Activated CD4-positive, alpha-beta T cell treated with anti-CD3 and anti-CD28 coated beads for 1 hour (primary cell): ENCODE measurements around the gene FRMD3.

Experiments used
- DNase-seq: peaks from one replicate; pipeline ENCODE4 v3.0.0-alpha.2; 2020

FRMD3 gene

GRCh38 chr9:83538172-83538889 is at the start of gene FRMD3:
Gene FRMD3, minus strand, starts transcription at chr9:83538401. Its CDS starts 170 bp downstream, at chr9:83538231.
- DNase-seq = no peak

DNA sequence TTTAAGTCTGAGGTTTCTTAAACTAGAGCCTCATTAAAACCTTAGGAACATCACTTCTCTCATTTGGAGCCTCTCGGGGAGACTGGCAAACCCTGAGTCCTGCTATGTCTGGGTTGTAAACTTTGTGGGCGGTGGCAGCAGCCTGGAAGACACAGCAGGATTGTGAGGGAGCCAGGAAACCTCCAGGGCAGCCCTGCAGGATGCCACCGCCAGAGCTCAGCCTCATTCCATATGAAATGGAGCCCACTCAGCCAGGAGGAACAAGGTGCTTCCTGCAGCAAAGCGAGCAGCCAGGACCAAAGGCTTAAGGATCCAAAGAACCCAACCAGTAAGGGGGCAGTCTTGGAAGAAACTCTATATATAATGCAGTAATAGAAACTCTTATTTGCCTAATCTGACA is 46.8 kb upstream of the FRMD3 start:
- no peak for DNase-seq

DNA sequence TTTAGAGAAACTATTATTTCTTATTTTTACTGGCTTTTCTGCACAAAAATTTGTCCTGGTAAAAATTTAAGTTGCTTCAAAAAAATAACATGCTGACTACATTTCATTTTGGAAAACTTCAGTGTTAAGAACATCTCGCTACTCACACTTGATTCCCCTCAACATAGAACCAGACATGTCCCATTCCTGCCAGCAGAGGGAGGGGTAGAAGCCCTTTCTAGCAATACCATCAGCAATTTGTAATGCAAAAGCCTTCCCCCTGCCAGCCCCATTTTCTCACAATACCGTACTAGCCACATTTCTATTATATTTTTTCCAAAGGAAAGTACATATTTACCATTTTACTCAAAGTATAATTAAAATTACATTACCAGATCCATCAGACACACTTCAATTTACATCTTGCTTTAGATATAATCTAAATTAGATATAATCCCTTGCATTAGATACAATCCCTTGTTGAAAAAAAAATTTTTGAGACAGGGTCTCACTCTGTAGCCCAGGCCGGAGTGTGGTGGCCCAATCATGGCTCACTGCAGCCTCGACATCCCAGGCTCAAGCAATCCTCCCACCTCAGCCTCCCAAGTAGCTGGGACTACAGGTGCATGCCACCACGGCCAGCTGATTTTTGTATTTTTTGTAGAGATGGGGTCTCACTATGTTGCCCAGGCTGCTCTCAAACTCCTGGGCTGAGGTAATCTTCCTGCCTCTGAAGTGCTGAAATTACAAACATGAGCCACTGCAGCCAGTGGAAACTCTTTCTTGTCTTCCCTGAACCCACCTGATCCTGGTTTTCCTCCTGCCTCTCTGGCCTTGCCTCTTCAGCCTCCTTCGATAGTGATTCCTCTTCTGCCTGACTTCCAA is 45.2 kb upstream of the FRMD3 start:
- DNase-seq = no peak

GRCh38 chr9:83582029-83582428 is 43.8 kb upstream of the FRMD3 start:
- DNase-seq = no peak

DNA sequence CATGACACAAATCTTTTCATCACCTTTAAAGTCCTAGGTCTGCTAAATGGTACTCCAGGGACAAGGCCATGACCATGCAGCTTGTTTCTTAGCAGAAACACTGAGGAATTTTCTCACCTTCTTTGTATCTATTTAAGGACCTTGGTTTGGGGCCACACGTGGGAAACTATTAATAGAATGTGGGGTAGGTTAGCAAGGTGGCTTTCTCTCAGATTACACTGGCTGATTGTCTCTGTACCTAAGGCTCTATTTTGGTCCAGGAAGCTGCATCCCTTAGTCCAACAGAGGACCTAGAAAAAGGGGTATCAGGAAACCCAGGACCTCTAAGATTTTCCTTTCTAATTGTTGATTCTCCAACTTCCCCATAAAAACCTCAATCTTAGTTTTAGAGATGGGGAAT is 36.3 kb upstream of the FRMD3 start:
- no peak for DNase-seq

GRCh38 chr9:83572524-83572923 is 34.3 kb upstream of the FRMD3 start:
- DNase-seq = no peak

DNA sequence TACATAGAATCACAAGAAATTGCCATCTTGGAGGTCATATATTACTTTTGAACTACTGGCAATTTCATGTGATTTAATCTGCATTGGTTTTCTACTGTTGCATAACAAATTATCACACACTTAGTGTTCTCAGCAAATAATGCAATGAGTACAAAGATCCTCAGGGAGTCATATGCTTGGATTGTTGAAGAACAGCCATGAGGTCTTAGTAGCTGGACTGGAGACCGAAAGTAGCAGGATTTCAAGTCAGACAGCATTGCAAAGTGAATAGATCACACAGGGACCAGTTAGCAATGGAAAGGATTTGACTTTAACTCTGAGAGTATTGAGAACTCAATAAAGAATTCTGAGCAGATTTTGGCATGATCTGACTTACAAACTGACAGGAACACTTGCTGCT is 32.2 kb upstream of the FRMD3 start:
- DNase-seq = no peak

- DNase-seq = no peak
These were observed 31.1 kb upstream of the FRMD3 start for GRCh38 chr9:83569326-83569725.

- DNase-seq = no peak
These were observed 25.2 kb upstream of the FRMD3 start for GRCh38 chr9:83563360-83563759.

DNA sequence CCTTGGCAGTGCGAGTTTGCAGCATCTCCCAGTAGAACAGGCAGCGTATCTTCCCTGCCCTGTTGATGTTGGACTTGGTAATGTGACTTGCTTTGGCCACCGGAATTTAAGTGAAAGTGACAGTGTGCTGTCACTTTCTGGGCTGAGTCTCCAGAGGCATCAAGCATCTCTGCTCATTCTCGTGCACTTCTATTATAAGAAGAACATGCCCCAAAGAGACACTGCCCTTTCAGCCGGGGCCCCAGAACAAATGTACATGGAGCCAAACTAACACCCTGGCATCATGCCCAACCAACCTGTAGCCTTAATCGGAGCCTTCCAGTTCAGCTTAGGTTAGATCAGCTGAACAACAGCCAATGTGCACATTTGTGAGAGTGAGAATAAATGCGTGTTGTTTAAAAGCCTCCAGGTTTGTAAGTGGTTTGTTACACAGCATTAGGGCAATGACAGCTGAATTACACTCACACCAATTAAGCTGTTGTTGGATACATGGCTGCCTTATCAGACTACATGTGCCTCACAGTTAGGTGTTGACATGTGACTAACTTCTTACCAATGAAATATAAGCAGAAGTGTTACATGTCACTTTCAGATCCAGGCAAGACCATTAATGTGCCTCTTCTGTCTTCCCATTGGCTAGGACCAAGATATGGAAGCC is 22.1 kb upstream of the FRMD3 start:
- DNase-seq = no peak

GRCh38 chr9:83557771-83558170 is 19.6 kb upstream of the FRMD3 start:
- DNase-seq = no peak

- DNase-seq = no peak
These were observed 19.1 kb upstream of the FRMD3 start for GRCh38 chr9:83557317-83557716.

DNA sequence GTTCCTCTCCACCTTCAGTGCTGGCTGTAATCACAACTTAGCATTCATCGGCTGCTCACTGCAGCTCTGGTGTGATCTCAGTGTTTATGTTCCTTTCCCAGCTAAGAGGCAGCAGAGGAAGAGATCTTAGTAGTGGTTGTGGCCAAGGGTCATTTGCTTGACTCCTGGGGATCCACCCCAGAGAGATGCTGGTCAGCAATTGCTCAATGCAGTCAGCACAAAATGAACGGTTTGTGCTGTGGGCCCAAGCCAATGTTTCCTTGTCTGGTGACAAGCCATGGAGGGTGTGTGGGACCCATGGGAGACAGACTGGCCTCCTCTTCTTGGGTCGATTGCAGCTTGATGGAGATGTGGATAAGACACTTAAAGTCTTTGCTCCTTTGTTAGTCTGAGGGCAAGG is 16.1 kb upstream of the FRMD3 start:
- no peak for DNase-seq

DNA sequence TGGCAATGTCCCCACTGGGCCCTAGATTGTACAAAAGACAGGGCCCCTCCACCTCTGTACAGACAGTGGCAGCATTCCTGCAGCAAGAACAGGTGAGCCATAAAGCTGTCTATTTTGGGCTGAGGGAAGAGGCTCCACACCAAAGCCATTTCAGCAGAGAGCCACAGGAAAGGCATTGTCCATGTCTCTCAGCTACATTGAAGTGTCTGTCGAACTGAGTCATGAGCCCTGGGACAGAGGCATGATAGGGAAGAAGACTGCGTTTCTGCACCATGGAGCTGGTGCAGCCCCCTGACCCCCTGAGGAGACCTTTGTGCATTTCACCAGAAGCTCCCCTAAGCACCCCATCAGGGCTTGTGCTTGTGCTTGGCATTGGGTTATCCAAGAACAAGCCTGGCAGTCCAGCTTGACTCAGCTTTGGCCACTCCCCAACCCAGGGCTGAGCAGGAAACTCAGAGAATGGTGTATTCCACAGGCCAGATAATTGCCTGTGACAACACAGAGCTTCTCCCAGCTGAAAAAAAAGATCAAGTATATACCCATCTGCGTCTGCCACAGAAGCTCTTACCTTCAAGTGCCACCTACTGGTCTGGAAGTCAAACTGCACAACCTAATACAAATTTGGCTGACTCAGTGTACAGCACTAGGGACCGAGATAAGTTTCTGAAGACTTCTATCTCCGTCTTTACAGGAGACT is 5.9 kb upstream of the FRMD3 start:
- no peak for DNase-seq

DNA sequence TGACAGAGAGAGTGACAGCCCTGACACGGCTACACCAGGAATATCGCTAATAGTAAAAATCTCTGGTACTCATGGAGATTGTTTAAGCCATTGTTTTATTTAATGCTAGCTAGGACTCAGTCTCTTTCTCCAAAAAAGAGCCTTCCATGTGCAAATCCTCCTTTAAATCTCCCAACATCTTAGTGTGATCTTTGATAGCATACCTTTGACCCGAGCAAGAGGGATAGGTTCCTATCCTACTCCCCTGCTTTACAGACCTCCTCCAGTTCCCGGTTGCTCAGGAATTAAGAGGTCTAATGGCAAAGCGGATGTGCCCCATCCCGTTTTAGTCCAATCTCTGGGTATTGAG is 663 bp upstream of the FRMD3 start:
- no peak for DNase-seq

DNA sequence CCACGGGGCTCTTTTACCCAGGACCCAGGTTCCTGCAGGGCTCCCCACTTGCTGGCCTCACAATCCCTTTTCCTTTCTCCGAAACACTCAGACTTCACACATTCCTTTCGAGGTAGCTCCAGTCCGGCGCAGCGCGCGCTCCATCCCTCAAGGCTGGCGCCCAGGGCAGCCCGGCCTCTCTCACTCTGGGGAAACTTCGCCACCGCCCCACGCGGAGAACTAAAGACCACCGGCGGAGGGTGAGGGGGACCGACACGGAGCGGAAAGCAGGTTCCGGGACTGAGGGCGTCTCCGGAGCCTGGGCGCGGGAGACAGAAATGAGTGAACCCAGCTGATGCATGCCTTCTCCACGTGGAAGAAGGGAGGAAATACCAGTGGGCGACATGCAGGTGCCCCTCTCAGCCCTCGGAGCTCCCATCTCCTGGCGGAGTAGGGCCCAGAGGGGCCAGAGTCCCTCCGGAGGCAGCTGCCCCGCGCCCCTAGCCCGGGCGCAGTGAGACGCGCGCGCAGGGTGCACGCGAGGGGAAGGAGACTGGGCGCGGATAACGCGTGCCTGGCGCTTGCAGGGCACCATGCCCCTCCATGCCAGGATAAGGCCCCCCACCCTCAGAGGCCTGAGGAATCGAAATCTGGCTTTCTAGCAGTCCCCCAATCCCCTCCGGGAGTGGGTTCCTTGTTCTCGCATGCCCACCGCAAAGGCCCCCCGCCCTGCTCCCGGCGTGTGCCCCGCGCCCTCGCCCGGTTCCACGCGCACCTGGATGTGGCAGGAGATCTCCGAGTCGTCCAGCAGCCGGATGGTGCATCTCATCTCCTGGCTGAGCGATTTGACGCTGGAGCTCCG is 650 bp downstream of the FRMD3 start:
- DNase-seq = no peak

DNA sequence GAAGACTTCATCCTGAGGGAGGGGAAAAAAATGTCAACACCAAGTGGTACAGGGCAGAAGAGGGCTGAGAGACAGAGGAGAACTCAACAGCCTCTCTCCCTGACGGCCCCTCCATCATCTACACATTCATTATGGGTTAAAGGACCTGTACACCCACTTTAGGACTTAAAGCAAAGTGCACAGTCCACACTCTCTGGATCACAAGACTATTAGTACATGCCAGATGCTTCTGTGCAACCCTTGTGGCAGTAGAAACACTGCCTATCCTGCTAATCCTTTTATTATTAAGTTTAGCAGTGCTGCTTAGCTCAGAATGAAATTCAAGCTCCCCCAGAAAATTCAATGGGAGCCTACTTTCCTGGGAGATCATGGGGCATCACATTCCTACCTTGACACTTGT is 1.9 kb downstream of the FRMD3 start:
- no peak for DNase-seq

DNA sequence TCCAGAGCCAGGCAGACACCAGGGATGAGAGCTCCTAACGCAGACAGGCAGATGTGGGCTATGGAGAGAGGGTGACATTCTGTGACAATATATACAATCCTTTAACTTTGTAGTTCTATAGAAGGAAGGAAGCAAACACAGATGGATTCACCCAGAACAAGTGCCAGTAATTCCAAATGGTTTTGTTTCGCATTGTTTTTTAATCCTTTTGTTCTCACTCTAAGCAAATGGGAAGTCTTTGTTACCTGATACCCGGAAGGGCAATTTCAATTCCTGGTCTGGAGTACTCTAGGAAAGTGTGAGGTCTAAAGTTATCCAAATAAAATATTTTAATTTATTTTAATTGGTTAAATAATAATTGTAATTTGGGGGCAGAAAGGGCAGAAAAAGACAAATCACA is 2.5 kb downstream of the FRMD3 start:
- DNase-seq = no peak

DNA sequence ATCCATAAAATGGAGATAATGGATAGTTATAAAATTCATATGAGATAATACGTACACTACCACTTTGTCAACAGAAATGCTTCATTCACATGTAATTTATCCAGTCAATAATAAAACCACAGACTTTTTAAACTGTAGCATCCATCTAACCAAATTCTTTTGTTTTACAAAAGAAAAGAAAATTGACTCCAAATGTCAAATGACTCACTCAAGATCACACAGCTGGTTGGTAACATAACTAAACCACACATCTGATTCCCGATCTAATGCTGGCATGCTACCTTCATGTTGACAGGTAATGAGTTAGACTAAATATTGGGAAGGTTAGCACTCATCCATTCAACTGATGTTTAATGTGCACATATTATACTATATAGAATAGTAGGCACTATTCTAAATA is 4.9 kb downstream of the FRMD3 start:
- no peak for DNase-seq

DNA sequence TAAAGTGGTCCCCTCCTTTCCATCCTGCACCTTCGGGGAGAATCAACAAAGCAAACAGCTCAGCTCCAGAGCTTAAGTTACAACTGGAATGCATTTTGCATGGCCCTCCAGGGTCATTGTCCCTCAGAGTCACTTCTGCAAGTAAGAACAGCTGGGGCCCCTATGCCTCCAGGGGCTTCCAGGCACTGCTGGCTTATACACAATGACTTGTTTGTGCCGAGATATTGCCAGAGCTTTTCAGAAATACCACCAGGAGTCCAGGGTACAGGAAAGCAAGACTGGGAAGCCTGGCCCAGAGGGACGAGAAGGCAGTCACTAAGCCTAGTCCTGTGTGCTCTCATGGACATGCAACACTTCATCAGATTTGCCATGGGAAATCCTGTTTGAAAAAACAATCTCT is 11.3 kb downstream of the FRMD3 start:
- no peak for DNase-seq

- no peak for DNase-seq
These were observed 12.0 kb downstream of the FRMD3 start for GRCh38 chr9:83526211-83526610.

- no peak for DNase-seq
These were observed 14.5 kb downstream of the FRMD3 start for GRCh38 chr9:83523684-83524083.
